ENCODE measurements around the gene CMIP. TPM values are rescaled to one million over a fixed set of nuclear protein-coding genes. Genes with fewer than 3 reads are reported as not detected.

Gene CMIP
- polyA plus RNA-seq, 3 donors: 0.85 to 61.9 (median 0.93) TPM

DNA sequence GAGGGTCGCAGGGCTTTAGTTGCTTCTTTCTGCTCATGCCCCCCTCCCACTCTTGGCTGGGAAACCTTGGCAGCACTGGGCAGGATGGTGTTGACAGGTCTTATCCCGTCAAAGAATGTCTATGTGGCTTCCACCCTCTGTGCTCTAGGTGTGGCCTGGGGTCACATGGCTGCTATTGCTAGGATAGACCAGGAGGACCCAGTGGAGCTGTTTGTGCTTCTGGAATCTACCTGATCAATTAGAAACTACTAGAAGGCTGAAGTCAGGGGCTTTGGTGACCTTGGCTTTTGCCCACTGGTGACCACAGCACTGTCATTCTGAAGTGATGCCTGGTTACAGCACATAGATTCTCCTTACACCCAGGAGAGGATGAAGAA is 105.8 kb downstream of the CMIP start:
- Histone ChIP-seq H3K4me3 (replicated peaks in 1 of 3; ENCODE audit: low read depth in 2 of 3, low read length in 3 of 3) (no peak overlapping the region), H3K79me2 (ENCODE audit: insufficient read depth, low read length) (peaks cover 100% of the 10 kb centered on the region), H4K20me1 (ENCODE audit: insufficient read depth, low read length) (peaks cover 100% of the 10 kb centered on the region), H3K4me1 (ENCODE audit: control insufficient read depth in 1 of 2, insufficient read depth in 2 of 2, low read length in 2 of 2) (peaks cover 61 to 66% of the 10 kb centered on the region in 2 donors), H2AFZ (ENCODE audit: insufficient read depth, low read depth, low read length, poor library complexity, severe bottlenecking) (no peak overlapping the region), H3K9me3 (replicated peaks in 1 of 2; ENCODE audit: control insufficient read depth in 1 of 2, insufficient read depth in 1 of 2, low read length in 2 of 2) (no peaks in the 10 kb centered on the region), H3K9ac (ENCODE audit: insufficient read depth, low read length, poor library complexity, severe bottlenecking) (no peak overlapping the region), H3K36me3 (replicated peaks in 1 of 2; ENCODE audit: control insufficient read depth in 1 of 2, insufficient read depth in 2 of 2, low read length in 2 of 2) (peaks cover 0 to 10% of the 10 kb centered on the region in 2 donors), H3K27me3 (ENCODE audit: control insufficient read depth in 2 of 2, insufficient read depth in 2 of 2, low read length in 2 of 2) (no peaks in the 10 kb centered on the region), H3K4me2 (replicated peaks; ENCODE audit: extremely low read depth, low read length, poor library complexity, severe bottlenecking) (no peak overlapping the region), H3K27ac (ENCODE audit: low read depth in 1 of 2, low read length in 2 of 2) (peak overlapping the region in 1 of 2 donors; percentile 68)
- Mint-ChIP-seq H3K36me3 (peaks cover 22 to 30% of the 10 kb centered on the region in 2 donors), H3K27me3 (ENCODE audit: low read depth in 3 of 3) (peaks cover 0 to 3% (median 0%) of the 10 kb centered on the region in 3 donors), H3K4me1 (peaks cover 77% of the 10 kb centered on the region), H3K9me3 (no peaks in the 10 kb centered on the region), H3K4me3 (no peak overlapping the region), H3K27ac (peak overlapping the region in 6 of 7 donors; percentile 83 to 95 (median 89))
- WGBS (ENCODE audit: insufficient coverage): 86% methylated on average over 1 of the region's 2 CpGs
- DNase-seq: no peak
- intact Hi-C loops (cut with micrococcal nuclease): no loop called here
- TF ChIP-seq, protein P1, sequence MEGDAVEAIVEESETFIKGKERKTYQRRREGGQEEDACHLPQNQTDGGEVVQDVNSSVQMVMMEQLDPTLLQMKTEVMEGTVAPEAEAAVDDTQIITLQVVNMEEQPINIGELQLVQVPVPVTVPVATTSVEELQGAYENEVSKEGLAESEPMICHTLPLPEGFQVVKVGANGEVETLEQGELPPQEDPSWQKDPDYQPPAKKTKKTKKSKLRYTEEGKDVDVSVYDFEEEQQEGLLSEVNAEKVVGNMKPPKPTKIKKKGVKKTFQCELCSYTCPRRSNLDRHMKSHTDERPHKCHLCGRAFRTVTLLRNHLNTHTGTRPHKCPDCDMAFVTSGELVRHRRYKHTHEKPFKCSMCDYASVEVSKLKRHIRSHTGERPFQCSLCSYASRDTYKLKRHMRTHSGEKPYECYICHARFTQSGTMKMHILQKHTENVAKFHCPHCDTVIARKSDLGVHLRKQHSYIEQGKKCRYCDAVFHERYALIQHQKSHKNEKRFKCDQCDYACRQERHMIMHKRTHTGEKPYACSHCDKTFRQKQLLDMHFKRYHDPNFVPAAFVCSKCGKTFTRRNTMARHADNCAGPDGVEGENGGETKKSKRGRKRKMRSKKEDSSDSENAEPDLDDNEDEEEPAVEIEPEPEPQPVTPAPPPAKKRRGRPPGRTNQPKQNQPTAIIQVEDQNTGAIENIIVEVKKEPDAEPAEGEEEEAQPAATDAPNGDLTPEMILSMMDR (IDR thresholded peaks at IDR 0.05): no peak

DNA sequence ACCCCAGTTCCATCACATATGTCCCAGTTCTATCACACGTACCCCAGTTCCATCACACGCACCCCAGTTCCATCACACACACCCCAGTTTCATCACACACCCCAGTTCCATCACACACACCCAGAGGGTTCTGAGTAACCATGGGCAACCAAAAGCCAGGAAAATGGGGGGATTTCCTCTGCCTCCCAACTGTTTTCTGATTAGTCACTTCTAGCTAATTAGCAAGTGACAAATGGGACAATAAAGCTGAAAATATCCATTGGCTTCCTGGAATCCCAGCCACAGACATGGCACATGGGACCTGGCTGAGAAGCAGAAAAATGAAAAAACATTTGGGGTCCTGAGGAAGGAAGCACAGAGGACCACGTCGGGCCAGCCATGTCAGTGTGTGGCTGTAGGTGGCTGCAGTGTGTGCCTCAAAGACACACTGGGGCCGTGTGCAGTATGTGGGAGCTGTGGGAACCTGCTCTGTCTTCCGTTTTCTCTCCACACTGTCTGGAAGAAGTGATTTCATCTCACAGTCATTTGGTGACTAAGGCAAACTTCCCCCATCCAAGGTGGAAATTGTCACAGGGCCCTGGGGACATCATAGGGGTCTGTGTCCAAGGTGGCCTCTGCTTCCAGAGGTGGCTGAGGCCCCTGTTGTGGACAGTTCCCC is 106.7 kb downstream of the CMIP start:
- H3K4me2 ChIP-seq (replicated peaks; ENCODE audit: extremely low read depth, low read length, poor library complexity, severe bottlenecking): no peak overlapping the region
- no peak overlapping the region for H3K4me3 Mint-ChIP-seq
- intact Hi-C loops (cut with micrococcal nuclease): no loop called here
- H3K79me2 ChIP-seq (ENCODE audit: insufficient read depth, low read length): peaks cover 100% of the 10 kb centered on the region
- H3K4me3 ChIP-seq (replicated peaks in 1 of 3; ENCODE audit: low read depth in 2 of 3, low read length in 3 of 3): no peak overlapping the region
- peaks cover 68% of the 10 kb centered on the region for H3K4me1 Mint-ChIP-seq
- no peaks in the 10 kb centered on the region for H3K9me3 ChIP-seq (replicated peaks in 1 of 2; ENCODE audit: control insufficient read depth in 1 of 2, insufficient read depth in 1 of 2, low read length in 2 of 2)
- peak overlapping the region; percentile 76 to 95 (median 89) for H3K27ac Mint-ChIP-seq
- H3K36me3 ChIP-seq (replicated peaks in 1 of 2; ENCODE audit: control insufficient read depth in 1 of 2, insufficient read depth in 2 of 2, low read length in 2 of 2): peaks cover 0 to 18% of the 10 kb centered on the region in 2 donors
- H3K27me3 Mint-ChIP-seq (ENCODE audit: low read depth in 3 of 3): peaks cover 0 to 1% (median 0%) of the 10 kb centered on the region in 3 donors
- peaks cover 18 to 21% of the 10 kb centered on the region in 2 donors for H3K36me3 Mint-ChIP-seq
- no peaks in the 10 kb centered on the region for H3K9me3 Mint-ChIP-seq
- peak overlapping the region; percentile 26 to 68 for H3K27ac ChIP-seq (ENCODE audit: low read depth in 1 of 2, low read length in 2 of 2)
- WGBS (ENCODE audit: insufficient coverage): 53% methylated on average over 4 of the region's 6 CpGs
- H4K20me1 ChIP-seq (ENCODE audit: insufficient read depth, low read length): peaks cover 100% of the 10 kb centered on the region
- H3K4me1 ChIP-seq (ENCODE audit: control insufficient read depth in 1 of 2, insufficient read depth in 2 of 2, low read length in 2 of 2): peaks cover 55 to 58% of the 10 kb centered on the region in 2 donors
- DNase-seq: peak; percentile 67 to 88 (median 69)
- no peaks in the 10 kb centered on the region for H3K27me3 ChIP-seq (ENCODE audit: control insufficient read depth in 2 of 2, insufficient read depth in 2 of 2, low read length in 2 of 2)
- TF ChIP-seq, protein P1 (IDR thresholded peaks at IDR 0.05): no peak
- no peak overlapping the region for H2AFZ ChIP-seq (ENCODE audit: insufficient read depth, low read depth, low read length, poor library complexity, severe bottlenecking)
- peak overlapping the region; percentile 33 for H3K9ac ChIP-seq (ENCODE audit: insufficient read depth, low read length, poor library complexity, severe bottlenecking)

Data from CD14-positive monocyte (primary cell).